ENCODE data around the gene CYB5R3.

The CYB5R3 gene

GRCh38 chr22:42644422-42645340 lies 4.5 kb downstream of the CYB5R3 start:
- no peak for DNase-seq

- DNase-seq: no peak
Observed at GRCh38 chr22:42643634-42644421, 5.4 kb downstream of the CYB5R3 start.

- no peak for DNase-seq
Observed at GRCh38 chr22:42642806-42643633, 6.2 kb downstream of the CYB5R3 start.

- DNase-seq: no peak
Observed at GRCh38 chr22:42641801-42642413, 7.3 kb downstream of the CYB5R3 start.

- no peak for DNase-seq
Observed at GRCh38 chr22:42639541-42640241, 9.5 kb downstream of the CYB5R3 start.

- no peak for DNase-seq
Observed at GRCh38 chr22:42637555-42637954, 11.6 kb downstream of the CYB5R3 start.

GRCh38 chr22:42636506-42636905 lies 12.7 kb downstream of the CYB5R3 start:
- no peak for DNase-seq

GRCh38 chr22:42635531-42635930 lies 13.7 kb downstream of the CYB5R3 start:
- no peak for DNase-seq

GRCh38 chr22:42633013-42633412 lies 16.2 kb downstream of the CYB5R3 start:
- DNase-seq: no peak

GRCh38 chr22:42632096-42632495 lies 17.1 kb downstream of the CYB5R3 start:
- no peak for DNase-seq

GRCh38 chr22:42630901-42631602 lies 18.1 kb downstream of the CYB5R3 start:
- no peak for DNase-seq

GRCh38 chr22:42630211-42630610 lies 19.0 kb downstream of the CYB5R3 start:
- no peak for DNase-seq

GRCh38 chr22:42627981-42628380 lies 21.2 kb downstream of the CYB5R3 start:
- no peak for DNase-seq

- DNase-seq: no peak
Observed at GRCh38 chr22:42626951-42627625, 22.1 kb downstream of the CYB5R3 start.

- no peak for DNase-seq
Observed at GRCh38 chr22:42626431-42626830, 22.8 kb downstream of the CYB5R3 start.

GRCh38 chr22:42625416-42625815 lies 23.8 kb downstream of the CYB5R3 start:
- DNase-seq: no peak

GRCh38 chr22:42624551-42625106 lies 24.6 kb downstream of the CYB5R3 start:
- DNase-seq: no peak

- DNase-seq: no peak
Observed at GRCh38 chr22:42623756-42624441, 25.3 kb downstream of the CYB5R3 start.

GRCh38 chr22:42623301-42623751 lies 25.9 kb downstream of the CYB5R3 start:
- DNase-seq: no peak

Measured in DMS 273 treated with DMSO at 0.1 percent for 48 hours (cell line).